HG03342 (cell line): ENCODE results near the gene PSPC1.
A peak's percentile ranks its signal among the peaks of the same experiment; 100 is the strongest.
"Not testable (repeated sequence)": the region's sequence is repeated elsewhere in the genome, so short reads cannot be mapped to it uniquely, and the experiment has no call there.

Source experiments
- ATAC-seq: cut with Tn5 transposase; IDR thresholded peaks from one replicate; pipeline ENCODE4 v1.9.1; 2021; ENCODE audit warnings: mild to moderate bottlenecking, moderate library complexity; ENCODE audit not compliant: unreplicated experiment

The PSPC1 gene, protein sequence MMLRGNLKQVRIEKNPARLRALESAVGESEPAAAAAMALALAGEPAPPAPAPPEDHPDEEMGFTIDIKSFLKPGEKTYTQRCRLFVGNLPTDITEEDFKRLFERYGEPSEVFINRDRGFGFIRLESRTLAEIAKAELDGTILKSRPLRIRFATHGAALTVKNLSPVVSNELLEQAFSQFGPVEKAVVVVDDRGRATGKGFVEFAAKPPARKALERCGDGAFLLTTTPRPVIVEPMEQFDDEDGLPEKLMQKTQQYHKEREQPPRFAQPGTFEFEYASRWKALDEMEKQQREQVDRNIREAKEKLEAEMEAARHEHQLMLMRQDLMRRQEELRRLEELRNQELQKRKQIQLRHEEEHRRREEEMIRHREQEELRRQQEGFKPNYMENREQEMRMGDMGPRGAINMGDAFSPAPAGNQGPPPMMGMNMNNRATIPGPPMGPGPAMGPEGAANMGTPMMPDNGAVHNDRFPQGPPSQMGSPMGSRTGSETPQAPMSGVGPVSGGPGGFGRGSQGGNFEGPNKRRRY

DNA sequence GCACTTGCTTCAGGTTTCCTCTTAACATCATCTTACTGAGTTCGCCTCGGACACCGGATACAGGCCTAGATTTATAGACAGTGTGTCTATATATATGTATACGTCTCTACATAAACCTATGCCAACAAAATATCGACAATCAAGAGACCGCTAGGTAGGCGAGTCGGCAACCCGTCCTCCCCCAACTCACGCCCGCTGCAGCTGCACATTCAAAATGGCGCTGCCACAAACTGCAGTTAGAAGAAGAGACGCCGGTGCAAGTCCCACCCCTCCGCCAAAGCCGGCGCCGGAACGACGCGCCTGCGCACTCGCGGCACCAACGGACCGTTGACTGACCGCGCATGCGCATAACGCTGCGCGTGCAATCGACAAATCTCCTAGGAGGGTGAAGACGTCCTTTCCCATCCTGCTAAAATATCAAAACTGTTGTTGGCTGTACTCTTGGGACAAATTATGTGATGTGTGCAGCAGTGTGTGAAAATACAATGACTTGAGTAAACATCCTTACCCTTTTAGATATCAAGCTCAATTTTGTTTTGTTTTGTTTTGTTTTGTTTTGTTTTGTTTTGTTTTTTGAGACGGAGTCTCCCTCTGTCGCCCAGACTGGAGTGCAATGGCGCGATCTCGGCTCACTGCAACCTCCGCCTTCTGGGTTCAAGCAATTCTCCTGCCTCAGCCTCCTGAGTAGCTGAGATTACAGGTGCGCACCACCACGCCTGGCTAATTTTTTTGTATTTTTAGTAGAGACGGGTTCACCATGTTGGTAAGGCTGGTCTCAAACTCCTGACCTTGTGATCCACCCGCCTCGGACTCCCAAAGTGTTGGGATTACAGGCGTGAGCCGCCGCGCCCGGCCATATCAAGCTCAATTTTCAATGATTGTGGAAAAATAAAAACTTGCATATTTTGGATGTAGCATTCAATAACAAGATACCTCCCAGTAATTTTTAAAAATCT lies at the start of gene PSPC1:
Gene PSPC1, minus strand, starts transcription at position 219 of the 956 bp plus-strand sequence. Its CDS starts 188 bp downstream, at position 31.
- ATAC-seq = peak; percentile 87

DNA sequence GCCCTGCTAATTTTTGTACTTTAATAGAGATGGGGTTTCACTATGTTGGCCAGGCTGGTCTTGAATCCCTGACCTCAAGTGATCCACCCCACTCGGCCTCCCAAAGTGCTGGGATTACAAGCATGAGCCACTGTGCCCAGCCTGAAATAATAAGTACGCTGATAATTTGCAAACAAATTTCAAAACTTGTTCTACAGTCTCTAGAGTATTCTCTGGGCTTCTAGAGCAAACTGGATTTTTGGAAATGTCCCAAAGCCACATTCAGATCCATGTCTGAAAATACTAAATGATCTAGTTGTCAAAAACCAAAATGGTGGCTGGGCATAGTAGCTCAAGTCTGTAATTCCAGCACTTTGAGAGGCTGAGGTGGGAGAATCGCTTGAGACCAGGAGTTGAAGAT lies 39.9 kb upstream of the PSPC1 start:
- ATAC-seq = no peak

DNA sequence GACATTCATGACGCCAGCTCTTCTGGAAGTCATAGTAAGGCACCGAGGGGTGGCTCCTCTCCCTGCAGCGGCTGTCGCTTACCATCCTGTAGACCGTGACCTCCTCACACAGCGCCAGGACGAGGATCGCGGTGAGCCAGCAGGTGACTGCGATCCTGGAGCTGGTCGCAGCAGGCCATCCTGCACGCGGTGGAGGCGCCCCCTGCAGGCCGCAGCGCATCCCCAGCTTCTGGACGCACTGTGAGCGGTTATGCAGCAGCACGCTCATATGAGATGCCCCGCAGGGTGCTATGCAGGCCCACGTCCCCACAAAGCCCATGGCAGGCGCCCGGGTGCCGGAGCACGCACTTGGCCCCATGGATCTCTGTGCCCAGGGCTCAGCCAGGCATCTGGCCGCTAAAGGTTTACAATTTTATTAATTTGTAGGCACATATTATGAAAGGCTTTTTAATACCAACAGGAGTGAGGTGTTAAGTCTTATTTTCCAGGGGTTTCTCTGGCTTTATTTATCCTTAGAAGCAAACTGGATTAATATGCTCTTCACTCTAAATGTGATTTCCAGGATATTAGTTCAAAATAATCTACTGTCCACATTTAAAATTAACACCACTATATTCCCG lies 35.6 kb upstream of the PSPC1 start:
- ATAC-seq = no peak

DNA sequence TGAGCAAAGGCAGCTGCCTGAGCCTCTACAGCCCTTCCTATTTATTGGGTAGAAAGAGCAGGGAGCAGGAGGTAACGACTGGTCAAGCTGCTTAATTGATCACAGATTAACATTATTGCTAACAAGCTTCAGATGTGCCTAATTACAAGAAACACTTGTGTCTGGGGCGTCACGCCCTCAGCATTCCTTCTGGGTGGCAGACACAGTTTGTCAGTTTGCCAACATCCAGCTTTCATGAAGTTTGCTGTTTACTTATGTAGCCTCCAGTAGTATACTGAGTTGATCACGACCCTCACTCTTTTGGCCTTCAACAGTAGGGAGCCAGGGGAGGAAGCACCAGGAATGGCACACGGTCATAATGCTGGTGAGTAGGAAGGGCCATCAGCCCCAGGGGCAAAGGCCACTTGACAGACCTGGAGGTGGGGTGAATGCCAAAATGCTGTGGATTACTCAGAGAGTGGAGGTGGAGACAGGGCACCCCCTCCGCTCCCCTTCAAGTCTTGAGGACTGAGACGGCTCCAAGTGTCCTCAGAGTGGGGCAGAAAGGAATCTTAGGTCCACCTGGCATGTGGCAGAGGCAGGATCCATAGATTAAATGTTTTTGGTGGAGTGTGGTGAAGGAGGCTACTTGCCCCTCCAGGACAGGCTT lies 34.9 kb upstream of the PSPC1 start:
- ATAC-seq = no peak

DNA sequence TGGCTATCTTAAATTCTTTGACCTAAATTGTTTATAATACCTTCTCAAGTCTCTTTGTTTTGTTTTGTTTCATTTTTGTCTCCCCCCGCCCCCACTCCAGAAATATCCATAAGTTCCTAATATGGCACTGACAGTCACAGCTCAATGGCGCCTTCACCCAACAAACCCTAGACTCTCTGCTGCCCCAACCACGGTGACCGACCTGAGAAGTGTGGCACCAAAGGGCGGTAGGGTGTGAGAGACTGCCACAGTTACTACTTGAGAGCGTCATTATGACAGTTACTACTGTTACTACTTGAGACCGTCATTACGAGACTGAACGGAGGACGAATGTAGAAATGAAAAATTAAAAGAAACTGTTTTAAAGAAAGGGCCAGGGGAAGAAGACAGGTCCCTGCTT lies 34.4 kb upstream of the PSPC1 start:
- ATAC-seq = no peak

DNA sequence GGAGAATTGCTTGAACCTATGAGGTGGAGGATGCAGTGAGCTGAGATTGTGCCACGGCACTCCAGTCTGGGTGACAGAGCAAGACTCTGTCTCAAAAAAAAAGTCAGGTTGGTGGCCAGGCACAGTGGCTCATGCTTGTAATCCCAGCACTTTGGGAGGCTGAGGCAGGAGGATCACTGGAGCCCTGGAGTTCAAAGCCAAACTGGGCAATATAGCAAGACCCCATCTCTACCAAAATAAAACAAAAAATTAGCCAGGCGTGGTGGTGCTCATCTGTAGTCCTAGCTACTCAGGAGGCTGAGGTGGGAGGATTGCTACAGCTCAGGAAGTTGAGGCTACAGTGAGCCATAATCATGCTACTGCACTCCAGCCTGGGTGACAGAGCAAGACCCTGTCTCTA lies 33.1 kb upstream of the PSPC1 start:
- ATAC-seq = not testable (repeated sequence)

DNA sequence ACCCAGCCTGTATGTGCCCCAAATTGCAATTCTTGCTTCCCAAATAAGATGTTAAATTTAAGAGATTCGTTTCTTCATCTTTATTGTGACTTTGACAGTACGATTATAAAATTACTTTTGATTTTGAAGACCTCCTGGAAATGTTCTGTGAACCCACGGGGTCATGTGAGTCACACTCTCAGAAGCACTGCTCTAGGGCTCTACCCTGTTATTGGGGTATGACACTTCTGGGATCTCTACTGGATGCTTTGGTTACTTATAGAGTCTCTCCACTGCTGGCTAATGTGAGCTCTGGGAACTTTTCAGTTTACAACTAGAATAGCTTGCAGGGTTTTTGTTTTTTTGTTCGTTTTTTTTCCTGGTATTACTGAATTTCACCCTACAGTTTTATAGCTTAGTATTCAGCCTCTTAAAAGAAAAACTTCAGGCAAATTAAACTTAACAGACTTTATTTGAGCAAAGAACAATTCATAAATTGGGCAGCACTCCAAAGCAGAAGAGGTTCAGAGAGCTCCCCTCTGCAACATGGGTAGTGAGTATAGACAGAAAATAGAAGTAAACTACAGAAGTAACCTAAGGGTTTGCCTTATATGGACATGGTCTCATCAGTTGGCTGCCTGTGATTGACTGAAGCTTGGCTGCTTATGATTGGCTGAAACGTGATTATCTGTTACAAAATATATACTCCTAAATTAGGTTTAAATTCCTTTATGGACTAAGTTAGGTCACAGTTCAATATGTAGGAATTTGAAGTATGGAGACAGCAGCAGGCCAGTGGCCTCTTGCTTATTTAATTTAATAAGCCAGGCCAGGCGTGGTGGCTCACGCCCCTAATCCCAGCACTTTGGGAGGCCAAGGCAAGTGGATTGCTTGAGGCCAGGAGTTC lies 28.5 kb upstream of the PSPC1 start:
- ATAC-seq = no peak

DNA sequence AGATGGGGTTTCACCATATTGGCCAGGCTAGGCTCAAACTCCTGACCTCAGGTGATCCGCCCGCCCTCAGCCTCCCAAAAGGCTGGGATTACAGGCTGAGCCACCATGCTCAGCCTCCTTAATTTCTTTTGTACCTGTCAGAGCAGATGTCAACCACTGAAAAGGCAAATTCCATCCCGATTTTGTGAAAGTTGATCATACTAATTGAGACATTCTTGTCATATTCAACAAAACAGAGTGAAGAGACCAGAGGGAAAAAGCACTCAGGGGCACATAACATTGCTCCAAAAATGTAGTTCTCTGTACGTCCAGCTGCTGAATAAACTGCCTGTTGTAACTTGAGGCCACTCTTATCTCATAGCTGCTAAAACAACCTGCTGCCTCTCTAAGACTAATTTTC lies 27.4 kb upstream of the PSPC1 start:
- no peak for ATAC-seq

DNA sequence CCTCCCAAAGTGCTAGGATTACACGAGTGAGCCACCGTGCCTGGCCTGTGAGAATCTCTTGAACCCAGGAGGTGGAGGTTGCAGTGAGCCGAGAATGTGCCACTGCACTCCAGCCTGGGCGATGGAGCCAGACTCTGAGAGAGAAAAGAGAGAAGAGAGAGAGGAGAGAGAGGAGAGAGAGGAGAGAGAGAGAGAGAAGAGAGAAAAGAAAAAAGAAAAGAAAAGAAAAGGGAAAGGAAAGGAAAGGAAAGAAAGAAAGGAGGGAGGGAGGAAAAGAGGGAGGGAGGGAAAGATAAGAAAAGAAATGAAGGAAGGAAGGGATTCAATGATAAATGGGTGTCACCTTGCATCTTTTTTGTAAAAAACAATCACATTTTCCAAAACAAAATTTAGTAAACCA lies 23.0 kb upstream of the PSPC1 start:
- ATAC-seq = no peak

DNA sequence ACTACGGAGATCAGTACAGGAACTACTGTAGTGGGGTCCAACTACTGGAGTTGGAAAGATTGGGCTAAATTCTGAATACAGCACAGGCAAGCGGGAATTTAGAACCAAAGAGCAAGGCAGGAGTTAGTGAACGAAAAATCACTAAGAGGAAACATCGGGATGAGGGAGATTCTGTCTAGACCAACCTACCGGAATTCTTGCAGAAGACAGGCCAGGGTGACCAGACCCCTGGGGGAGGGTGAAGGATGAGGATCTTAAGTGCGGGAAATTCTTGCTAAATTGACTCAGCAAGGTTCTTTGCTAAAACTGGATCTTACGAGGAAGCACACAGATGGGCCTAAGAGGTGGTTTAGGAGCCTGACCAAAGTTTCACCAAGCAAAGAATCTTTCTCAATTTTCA lies 13.2 kb upstream of the PSPC1 start:
- no peak for ATAC-seq

DNA sequence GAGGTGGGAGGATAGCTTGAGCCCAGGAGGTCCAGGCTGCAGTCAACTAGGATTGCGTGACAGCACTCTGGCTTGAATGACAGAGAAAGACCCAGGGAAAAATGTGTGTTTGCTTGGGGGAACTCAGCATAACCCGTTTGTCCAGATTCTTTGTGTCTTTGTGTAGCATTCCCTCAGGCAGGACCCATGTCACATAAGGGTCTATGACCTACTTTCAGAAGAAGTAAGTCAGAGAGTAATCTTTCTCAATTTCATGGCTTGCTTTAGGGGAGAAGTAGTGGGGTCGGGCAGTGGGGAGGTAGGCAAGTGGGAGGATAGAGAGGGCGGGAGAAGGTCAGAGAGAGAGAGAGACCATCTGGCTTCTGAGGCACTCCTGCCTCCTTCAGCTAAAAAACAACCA lies 11.9 kb upstream of the PSPC1 start:
- no peak for ATAC-seq

DNA sequence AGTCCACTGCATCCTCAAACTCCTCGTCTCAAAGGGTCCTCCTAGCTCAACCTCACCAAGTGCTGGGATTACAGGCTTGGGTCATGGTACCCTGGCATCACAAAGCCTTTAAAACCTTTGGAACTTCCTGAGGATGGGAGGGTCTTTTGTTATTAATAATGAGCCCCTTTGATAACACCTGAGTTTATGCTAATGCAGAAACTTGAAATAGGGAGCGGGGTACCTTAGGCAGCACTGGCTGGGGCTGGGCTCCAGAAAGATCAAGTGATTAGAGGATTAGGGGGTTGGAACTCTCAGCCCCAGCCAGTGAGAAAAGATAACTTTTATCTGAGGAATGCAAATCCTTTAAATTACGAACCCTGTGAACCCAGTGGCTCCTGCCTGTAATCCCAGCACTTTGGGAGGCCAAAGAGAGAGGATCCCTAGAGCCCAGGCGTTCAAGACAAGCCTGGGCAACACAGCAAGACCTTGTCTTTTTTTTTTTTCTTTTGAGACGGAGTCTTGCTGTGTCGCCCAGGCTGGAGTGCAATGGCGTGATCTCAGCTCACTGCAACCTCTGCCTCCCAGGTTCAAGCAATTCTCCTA lies 9.3 kb upstream of the PSPC1 start:
- no peak for ATAC-seq

DNA sequence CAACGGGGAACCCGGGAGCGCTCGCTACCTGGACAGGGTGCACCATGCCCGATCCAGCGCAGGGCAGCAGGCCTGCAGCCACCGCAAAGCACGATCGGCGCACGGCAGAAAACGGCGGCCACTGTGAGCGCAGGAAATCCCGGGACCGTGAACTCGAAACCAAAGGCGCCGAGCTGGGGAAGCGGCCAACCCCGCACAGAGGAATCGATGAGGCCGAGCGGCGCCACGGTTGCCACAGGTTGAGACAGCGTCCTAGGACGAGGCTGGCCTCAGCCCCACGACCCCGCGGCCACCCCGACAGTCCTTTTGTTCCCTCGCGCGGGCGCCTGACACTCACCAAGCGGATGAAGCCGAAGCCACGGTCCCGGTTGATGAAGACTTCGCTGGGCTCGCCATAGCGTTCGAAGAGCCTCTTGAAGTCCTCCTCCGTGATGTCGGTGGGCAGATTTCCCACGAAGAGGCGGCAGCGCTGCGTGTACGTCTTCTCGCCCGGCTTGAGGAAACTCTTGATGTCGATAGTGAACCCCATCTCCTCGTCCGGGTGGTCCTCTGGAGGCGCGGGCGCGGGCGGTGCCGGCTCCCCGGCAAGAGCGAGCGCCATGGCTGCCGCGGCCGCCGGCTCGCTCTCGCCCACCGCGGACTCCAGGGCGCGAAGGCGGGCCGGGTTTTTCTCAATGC lies 557 bp downstream of the PSPC1 start:
- ATAC-seq = peak; percentile 50

DNA sequence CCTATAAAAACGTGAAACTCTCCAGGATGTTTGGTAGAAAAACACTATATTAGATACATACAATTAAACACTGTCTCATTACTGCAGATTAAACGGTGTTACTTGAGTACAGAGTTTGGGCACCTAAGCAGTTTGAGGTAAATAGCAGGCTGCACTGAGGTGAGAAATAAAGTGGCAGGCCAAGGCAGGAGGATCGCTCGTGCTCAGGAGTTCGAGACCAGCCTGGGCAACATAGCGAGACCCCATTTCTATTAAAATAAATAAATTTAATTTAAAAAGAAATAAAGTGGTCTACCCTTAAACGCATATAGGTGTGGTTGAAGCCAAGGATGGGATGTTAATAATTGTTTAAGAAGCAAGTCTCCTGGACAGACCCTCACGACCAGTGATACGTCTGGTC lies 1.2 kb downstream of the PSPC1 start:
- no peak for ATAC-seq

DNA sequence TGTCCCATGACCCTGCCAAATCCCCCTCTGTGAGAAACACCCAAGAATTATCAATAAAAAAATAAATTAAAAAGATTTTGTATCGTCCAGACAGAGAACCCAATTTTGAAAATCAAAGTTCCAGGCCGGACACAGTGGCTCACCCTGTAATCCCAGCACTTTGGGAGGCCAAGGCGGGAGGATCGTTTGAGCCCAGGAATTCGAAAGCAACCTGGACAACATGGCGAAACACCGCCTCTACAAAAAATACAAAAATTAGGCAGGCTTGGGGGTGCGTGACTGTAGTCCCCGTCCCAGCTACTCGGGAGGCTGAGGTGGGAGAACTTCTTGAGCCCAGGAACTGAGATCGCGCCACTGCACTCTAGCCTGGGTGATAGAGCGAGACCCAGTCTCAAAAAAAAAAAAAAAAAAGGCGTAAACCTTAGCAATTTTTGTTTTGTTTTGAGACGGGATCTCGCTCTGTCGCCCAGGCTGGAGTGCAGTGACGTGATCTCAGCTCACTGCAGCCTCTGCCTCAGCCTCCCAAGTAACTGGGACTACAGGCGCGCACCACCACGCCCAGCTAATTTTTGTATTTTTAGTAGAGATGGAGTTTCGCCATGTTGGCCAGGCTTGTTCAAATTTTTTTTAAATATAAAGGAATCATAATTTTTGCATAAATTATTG lies 1.9 kb downstream of the PSPC1 start:
- not testable (repeated sequence) for ATAC-seq

DNA sequence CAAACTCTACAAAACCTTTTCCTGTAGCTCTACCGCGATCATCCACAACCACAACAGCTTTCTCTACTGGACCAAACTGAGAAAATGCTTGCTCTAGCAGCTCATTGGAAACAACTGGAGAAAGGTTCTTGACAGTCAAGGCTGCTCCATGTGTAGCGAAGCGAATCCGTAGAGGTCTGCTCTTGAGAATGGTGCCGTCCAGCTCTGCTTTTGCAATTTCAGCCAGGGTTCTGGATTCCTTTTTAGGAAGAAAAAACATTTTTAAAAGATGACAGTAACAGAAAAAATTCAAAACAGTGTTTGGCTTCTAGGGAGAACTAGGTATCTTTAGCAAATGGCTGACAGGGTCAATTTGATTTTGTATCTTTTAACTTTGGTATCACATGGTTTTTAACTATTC lies 10.4 kb downstream of the PSPC1 start:
- ATAC-seq = no peak

DNA sequence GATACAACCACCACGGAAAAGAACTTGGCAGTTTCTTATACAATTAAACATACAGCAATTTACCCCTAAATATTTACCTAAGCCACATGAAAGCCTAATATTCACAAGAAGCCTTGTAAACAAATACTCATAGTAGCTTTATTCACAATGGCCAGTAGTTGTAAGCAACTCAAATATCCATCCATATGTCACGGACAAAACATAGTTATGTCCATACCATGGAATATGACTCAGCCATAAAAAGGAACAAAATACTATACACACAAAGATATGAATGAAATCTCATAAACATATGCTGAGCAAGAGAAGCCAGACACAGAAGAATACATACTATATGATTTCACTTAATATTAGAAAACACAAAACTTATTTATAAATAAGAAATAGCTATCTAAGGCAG lies 12.9 kb downstream of the PSPC1 start:
- ATAC-seq = no peak

DNA sequence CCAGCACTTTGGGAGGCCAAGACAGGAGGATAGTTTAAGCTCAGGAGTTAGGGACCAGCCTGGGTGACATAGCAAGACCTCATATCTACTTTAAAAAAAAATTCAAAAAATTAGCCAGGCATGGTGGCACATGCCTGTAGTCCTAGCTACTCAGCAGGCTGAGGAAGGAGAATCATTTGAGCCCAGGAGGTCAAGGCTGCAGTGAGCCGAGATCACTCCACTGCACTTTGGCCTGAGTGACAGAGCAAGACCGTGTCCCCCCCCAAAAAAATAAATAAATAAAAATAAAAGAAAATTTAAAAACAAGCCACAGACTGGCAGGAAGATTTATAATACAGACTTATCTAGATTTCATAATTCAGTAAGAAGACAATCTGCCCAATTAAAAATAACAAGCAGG lies 14.8 kb downstream of the PSPC1 start:
- ATAC-seq = no peak
